ENCODE data around the gene RASGRP3. TPM values are rescaled to one million over a fixed set of nuclear protein-coding genes. Genes with fewer than 3 reads are reported as not detected.
A peak's percentile ranks its signal among the peaks of the same experiment; 100 is the strongest.
"Not testable (repeated sequence)": the region's sequence is repeated elsewhere in the genome, so short reads cannot be mapped to it uniquely, and the experiment has no call there.

RASGRP3 gene
- total RNA-seq = 55.7 TPM
- long read RNA-seq, full-length matches to known transcripts = 4 of 31 reads
- long read RNA-seq, partial matches to known transcripts = 4 of 31 reads
- long read RNA-seq, other reads (novel, unspliced or antisense) = 23 of 31 reads

- intact Hi-C loops (cut with DNase I) = loop anchor here (5.0 kb wide), 2 partner anchors 56 to 106 kb away; no protein-coding TSS in a partner anchor
- DNase-seq (ENCODE audit: missing footprints) = peak; percentile 90
- peak; percentile 86 for ATAC-seq
Observed at GRCh38 chr2:33476131-33476792, at the start of gene RASGRP3. Gene RASGRP3 (plus strand): TSS chr2:33476649. CDS start chr2:33515137, 38,488 bp downstream.

- ATAC-seq (no peak), DNase-seq (ENCODE audit: missing footprints) (no peak)
- intact Hi-C loops (cut with DNase I) = no loop called here
Observed at GRCh38 chr2:33426666-33427231, 49.7 kb upstream of the RASGRP3 start.

- intact Hi-C loops (cut with DNase I) = no loop called here
- DNase-seq (ENCODE audit: missing footprints) (no peak), ATAC-seq (no peak)
Observed at GRCh38 chr2:33430077-33430476, 46.4 kb upstream of the RASGRP3 start.

- DNase-seq (ENCODE audit: missing footprints) = no peak
- ATAC-seq = no peak
- intact Hi-C loops (cut with DNase I) = no loop called here
Observed at GRCh38 chr2:33430856-33431255, 45.6 kb upstream of the RASGRP3 start.

GRCh38 chr2:33432871-33433270 is 43.6 kb upstream of the RASGRP3 start:
- intact Hi-C loops (cut with DNase I) = no loop called here
- no peak for DNase-seq (ENCODE audit: missing footprints)
- no peak for ATAC-seq

- DNase-seq (ENCODE audit: missing footprints) (no peak), ATAC-seq (peak; percentile 95)
- intact Hi-C loops (cut with DNase I) = no loop called here
Observed at GRCh38 chr2:33433279-33434235, 42.9 kb upstream of the RASGRP3 start.

- ATAC-seq (no peak), DNase-seq (ENCODE audit: missing footprints) (no peak)
- intact Hi-C loops (cut with DNase I) = no loop called here
Observed at GRCh38 chr2:33435518-33435917, 40.9 kb upstream of the RASGRP3 start.

GRCh38 chr2:33436083-33436482 is 40.4 kb upstream of the RASGRP3 start:
- DNase-seq (ENCODE audit: missing footprints) = no peak
- no peak for ATAC-seq
- intact Hi-C loops (cut with DNase I) = no loop called here

- no peak for DNase-seq (ENCODE audit: missing footprints)
- intact Hi-C loops (cut with DNase I) = no loop called here
- no peak for ATAC-seq
Observed at GRCh38 chr2:33437297-33437696, 39.2 kb upstream of the RASGRP3 start.

- no peak for DNase-seq (ENCODE audit: missing footprints)
- ATAC-seq = no peak
- intact Hi-C loops (cut with DNase I) = loop anchor here (1.0 kb wide), 1 partner anchor 21 kb away; no protein-coding TSS in a partner anchor
Observed at GRCh38 chr2:33437815-33438214, 38.6 kb upstream of the RASGRP3 start.

GRCh38 chr2:33441235-33441810 is 35.1 kb upstream of the RASGRP3 start:
- no peak for DNase-seq (ENCODE audit: missing footprints)
- intact Hi-C loops (cut with DNase I) = loop anchor here (2.0 to 5.0 kb wide), 2 partner anchors 29 to 409 kb away; no protein-coding TSS in a partner anchor
- peak; percentile 81 for ATAC-seq

GRCh38 chr2:33442052-33442451 is 34.4 kb upstream of the RASGRP3 start:
- DNase-seq (ENCODE audit: missing footprints); ATAC-seq: not testable (repeated sequence)
- intact Hi-C loops (cut with DNase I) = loop anchor here (5.0 kb wide), 1 partner anchor 410 kb away; no protein-coding TSS in a partner anchor

- ATAC-seq (peak; percentile 68), DNase-seq (ENCODE audit: missing footprints) (no peak)
- intact Hi-C loops (cut with DNase I) = loop anchor here (5.0 kb wide), 1 partner anchor 410 kb away; no protein-coding TSS in a partner anchor
Observed at GRCh38 chr2:33442528-33443079, 33.8 kb upstream of the RASGRP3 start.

- DNase-seq (ENCODE audit: missing footprints) (no peak), ATAC-seq (peak; percentile 82)
- intact Hi-C loops (cut with DNase I) = loop anchor here (5.0 kb wide), 1 partner anchor 411 kb away; no protein-coding TSS in a partner anchor
Observed at GRCh38 chr2:33443274-33443829, 33.1 kb upstream of the RASGRP3 start.

- intact Hi-C loops (cut with DNase I) = loop anchor here (5.0 kb wide), 1 partner anchor 413 kb away; no protein-coding TSS in a partner anchor
- DNase-seq (ENCODE audit: missing footprints) = no peak
- ATAC-seq = peak; percentile 33
Observed at GRCh38 chr2:33444967-33445366, 31.5 kb upstream of the RASGRP3 start.

GRCh38 chr2:33448220-33448899 is 28.1 kb upstream of the RASGRP3 start:
- DNase-seq (ENCODE audit: missing footprints) (no peak), ATAC-seq (no peak)
- intact Hi-C loops (cut with DNase I) = no loop called here

- intact Hi-C loops (cut with DNase I) = no loop called here
- ATAC-seq (no peak), DNase-seq (ENCODE audit: missing footprints) (no peak)
Observed at GRCh38 chr2:33451214-33451613, 25.2 kb upstream of the RASGRP3 start.

All from Right ventricle myocardium inferior (tissue), 1 donor.